SU-DHL-6 (cell line): Measurements from ENCODE around the gene NIN.

ENCODE experiments used
- H2AFZ ChIP-seq: fragments of 200-600 bp; sonication (generic); 2 replicates; pipeline ENCODE4 v1.6.1; 2014; ENCODE audit warnings: low read depth, mild to moderate bottlenecking, moderate library complexity, mixed read lengths, antibody characterized with exemption, low read length; ENCODE audit not compliant: severe bottlenecking
- H3F3A ChIP-seq: fragments of 200-600 bp; shearing (Covaris generic); 2 replicates; pipeline ENCODE4 v1.6.0; 2016; ENCODE audit warnings: antibody characterized with exemption, mild to moderate bottlenecking; ENCODE audit not compliant: insufficient read depth
- H3K27ac ChIP-seq: fragments of 200-600 bp; sonication (generic); 2 replicates; pipeline ENCODE4 v1.5.1; 2016; ENCODE audit warnings: low read depth, mild to moderate bottlenecking, low read length, moderate library complexity, mixed read lengths
- H3K27me3 ChIP-seq: fragments of 200-600 bp; sonication (generic), shearing (Covaris generic); 2 replicates; pipeline ENCODE4 v1.6.0; 2014; ENCODE audit warnings: mild to moderate bottlenecking, low read length
- H3K36me3 ChIP-seq: fragments of 200-600 bp; sonication (generic); 2 replicates; pipeline ENCODE4 v1.6.1; 2014; ENCODE audit warnings: mild to moderate bottlenecking, low read length, mixed read lengths
- H3K4me2 ChIP-seq: fragments of 300-600, 200-600 bp; shearing (Covaris generic), sonication (generic); 2 replicates; pipeline ENCODE4 v1.6.0; 2014; ENCODE audit warnings: low read length, low read depth, mild to moderate bottlenecking; ENCODE audit not compliant: poor library complexity, severe bottlenecking
- H3K4me3 ChIP-seq: fragments of 200-600 bp; sonication (generic); 2 replicates; pipeline ENCODE4 v1.5.1; 2014; ENCODE audit warnings: antibody characterized with exemption, low read length, mild to moderate bottlenecking, mixed read lengths; ENCODE audit not compliant: insufficient read depth, poor library complexity, severe bottlenecking
- H3K79me2 ChIP-seq: fragments of 200-600 bp; sonication (generic); 2 replicates; pipeline ENCODE4 v1.6.1; 2014; ENCODE audit warnings: mild to moderate bottlenecking, low read length, moderate library complexity; ENCODE audit not compliant: insufficient read depth
- H3K9ac ChIP-seq: fragments of 200-600 bp; sonication (generic); 2 replicates; pipeline ENCODE4 v1.7.0; 2014; ENCODE audit warnings: mild to moderate bottlenecking, low read length
- H3K9me2 ChIP-seq: fragments of 200-600 bp; sonication (generic); replicated peaks from 2 replicates; pipeline ENCODE4 v1.6.1; 2014; ENCODE audit warnings: low read length; ENCODE audit not compliant: insufficient read depth
- H3K9me3 ChIP-seq: fragments of 200-600 bp; sonication (generic); 2 replicates; pipeline ENCODE4 v1.6.1; 2014; ENCODE audit warnings: low read length, mixed read lengths; ENCODE audit not compliant: insufficient read depth
- H4K20me1 ChIP-seq: fragments of 200-600 bp; sonication (generic); 2 replicates; pipeline ENCODE4 v1.6.1; 2014; ENCODE audit warnings: low read depth, mild to moderate bottlenecking, antibody characterized with exemption, low read length, moderate library complexity, mixed read lengths
- EZH2phosphoT487 ChIP-seq: fragments of 200-600 bp; sonication (generic), shearing (Covaris generic); conservative IDR thresholded peaks from 2 replicates; pipeline ENCODE4 v1.6.1; 2018; ENCODE audit warnings: mild to moderate bottlenecking, antibody characterized with exemption, low read length, moderate library complexity, mixed read lengths
- TF ChIP-seq, protein P1 (sequence below): fragments of 200-600 bp; sonication (generic); IDR thresholded peaks from one replicate; pipeline ENCODE4 v1.5.1; 2017; ENCODE audit warnings: antibody characterized with exemption, mild to moderate bottlenecking, low read length, moderate library complexity; ENCODE audit not compliant: insufficient read depth, poor library complexity, severe bottlenecking

NIN gene

DNA sequence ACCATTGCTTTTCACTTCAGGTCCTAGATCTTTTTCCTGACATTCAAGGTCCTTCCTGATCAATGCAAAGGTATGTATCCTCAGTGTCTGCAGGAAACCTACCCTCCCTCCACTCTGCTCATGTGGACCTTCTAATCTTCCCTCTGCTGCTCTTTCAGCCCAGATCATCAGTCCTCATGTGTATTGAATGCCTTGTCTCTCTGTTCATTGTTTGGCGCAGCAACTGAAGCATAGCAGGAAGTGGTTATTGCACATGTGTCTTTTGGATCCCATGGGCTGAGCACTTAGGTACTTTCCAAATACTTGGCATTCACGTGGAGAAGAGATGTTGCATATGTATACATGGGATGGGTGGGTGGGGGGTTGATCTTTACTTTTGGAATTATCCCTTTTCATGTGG, 4.3 kb upstream of the NIN start:
- TF ChIP-seq, protein P1, sequence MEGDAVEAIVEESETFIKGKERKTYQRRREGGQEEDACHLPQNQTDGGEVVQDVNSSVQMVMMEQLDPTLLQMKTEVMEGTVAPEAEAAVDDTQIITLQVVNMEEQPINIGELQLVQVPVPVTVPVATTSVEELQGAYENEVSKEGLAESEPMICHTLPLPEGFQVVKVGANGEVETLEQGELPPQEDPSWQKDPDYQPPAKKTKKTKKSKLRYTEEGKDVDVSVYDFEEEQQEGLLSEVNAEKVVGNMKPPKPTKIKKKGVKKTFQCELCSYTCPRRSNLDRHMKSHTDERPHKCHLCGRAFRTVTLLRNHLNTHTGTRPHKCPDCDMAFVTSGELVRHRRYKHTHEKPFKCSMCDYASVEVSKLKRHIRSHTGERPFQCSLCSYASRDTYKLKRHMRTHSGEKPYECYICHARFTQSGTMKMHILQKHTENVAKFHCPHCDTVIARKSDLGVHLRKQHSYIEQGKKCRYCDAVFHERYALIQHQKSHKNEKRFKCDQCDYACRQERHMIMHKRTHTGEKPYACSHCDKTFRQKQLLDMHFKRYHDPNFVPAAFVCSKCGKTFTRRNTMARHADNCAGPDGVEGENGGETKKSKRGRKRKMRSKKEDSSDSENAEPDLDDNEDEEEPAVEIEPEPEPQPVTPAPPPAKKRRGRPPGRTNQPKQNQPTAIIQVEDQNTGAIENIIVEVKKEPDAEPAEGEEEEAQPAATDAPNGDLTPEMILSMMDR: no peak
- TF ChIP-seq EZH2phosphoT487: no peak
- H3K4me3 ChIP-seq: no peak overlapping the region
- H3K9ac ChIP-seq: no peak overlapping the region
- no peaks in the 10 kb centered on the region for H3K9me2 ChIP-seq
- H3K79me2 ChIP-seq: peaks cover under 1% of the 10 kb centered on the region
- H4K20me1 ChIP-seq: no peaks in the 10 kb centered on the region
- no peaks in the 10 kb centered on the region for H3K36me3 ChIP-seq
- H3K9me3 ChIP-seq: no peaks in the 10 kb centered on the region
- H3K27me3 ChIP-seq: no peaks in the 10 kb centered on the region
- 0 out of 2 replicates have a peak, but pooled peaks cover 6% of the 10 kb centered on the region for H3F3A ChIP-seq
- no peak overlapping the region for H3K27ac ChIP-seq
- no peak overlapping the region for H3K4me2 ChIP-seq
- H2AFZ ChIP-seq: no peak overlapping the region

DNA sequence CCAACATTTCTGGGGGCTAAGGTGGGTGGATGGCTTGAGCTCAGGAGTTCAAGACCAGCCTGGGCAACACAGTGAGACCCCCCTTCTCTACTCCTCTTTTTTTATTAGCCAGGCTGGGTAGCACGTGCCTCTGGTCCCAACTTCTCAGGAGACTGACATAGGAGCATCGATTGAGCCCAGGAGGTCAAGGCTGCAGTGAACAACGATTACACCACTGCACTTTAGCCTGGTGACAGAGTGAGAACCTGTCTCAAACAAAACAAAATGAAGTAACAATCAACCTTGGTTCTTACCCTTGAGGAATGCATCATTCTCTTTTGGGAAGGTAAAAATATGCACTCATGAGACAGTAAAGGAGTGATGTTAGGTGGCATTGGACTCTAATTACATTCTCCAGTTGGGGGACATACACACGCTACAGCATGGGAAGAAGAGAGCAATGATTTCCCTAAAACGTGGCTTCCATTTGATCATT, 3.9 kb upstream of the NIN start:
- Histone ChIP-seq H3K79me2 (peaks cover 5% of the 10 kb centered on the region), H3K9me3 (no peaks in the 10 kb centered on the region), H3K4me2 (no peak overlapping the region), H3K27me3 (no peaks in the 10 kb centered on the region), H3K36me3 (no peaks in the 10 kb centered on the region), H3K9me2 (no peaks in the 10 kb centered on the region), H3K4me3 (no peak overlapping the region), H3K27ac (no peak overlapping the region), H2AFZ (no peak overlapping the region), H3K9ac (no peak overlapping the region), H3F3A (0 out of 2 replicates have a peak, but pooled peaks cover 6% of the 10 kb centered on the region), H4K20me1 (no peaks in the 10 kb centered on the region)
- TF ChIP-seq, protein P1: no peak
- no peak for TF ChIP-seq EZH2phosphoT487

DNA sequence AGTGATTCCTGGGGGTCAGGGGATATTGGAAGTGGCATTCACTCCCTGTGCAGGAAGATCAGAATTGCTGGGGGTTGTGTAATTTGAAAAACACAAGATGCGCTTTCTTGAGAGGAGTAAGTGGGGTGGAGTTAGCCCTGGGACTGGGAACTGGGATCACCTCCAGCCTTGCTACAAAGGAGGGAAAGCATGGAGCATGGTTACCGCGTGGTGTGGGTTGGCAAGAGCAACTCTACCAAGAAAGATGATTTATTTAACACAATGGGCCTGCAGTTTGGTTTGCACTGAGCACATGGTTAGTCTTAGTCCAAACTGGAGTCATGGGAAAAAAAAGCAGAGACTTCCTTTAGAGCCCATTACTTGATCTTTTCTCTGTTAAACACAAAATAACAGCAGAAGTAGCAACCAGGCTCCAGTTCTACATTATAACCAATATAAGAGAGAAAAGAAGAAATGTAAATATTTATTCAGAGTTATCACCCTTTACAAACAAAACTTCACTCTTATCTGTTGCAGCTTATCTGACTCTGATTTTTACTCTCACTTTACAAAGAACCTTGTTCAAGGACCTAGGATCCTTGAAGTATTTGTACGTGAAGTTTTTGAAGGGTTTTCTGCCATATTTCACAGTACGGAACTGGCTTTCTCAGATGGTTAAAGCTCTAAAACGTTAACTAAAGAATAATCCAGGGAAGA, 2.1 kb upstream of the NIN start:
- Histone ChIP-seq H4K20me1 (peaks cover 6% of the 10 kb centered on the region; the same call in 1 of the 2 replicates), H3F3A (peaks cover 6% of the 10 kb centered on the region; the same call in 1 of the 2 replicates), H3K36me3 (no peaks in the 10 kb centered on the region), H3K4me3 (no peak overlapping the region), H3K9ac (no peak overlapping the region), H3K27ac (no peak overlapping the region), H2AFZ (no peak overlapping the region), H3K9me2 (no peaks in the 10 kb centered on the region), H3K27me3 (no peaks in the 10 kb centered on the region), H3K9me3 (no peaks in the 10 kb centered on the region), H3K79me2 (peaks cover 23% of the 10 kb centered on the region), H3K4me2 (no peak overlapping the region)
- TF ChIP-seq, protein P1: no peak
- TF ChIP-seq EZH2phosphoT487: no peak
